Activated CD8-positive, alpha-beta memory T cell treated with anti-CD3 and anti-CD28 coated beads for 1 hour (primary cell): ENCODE results near the gene STK32A.

Experiments used
- DNase-seq, 2 donors: peaks; one replicate each; pipeline ENCODE4 v3.0.0-alpha.2; 2020; ENCODE audit warnings: low read depth in 1 of 2; ENCODE audit errors: extremely low read depth in 1 of 2

Gene STK32A

DNA sequence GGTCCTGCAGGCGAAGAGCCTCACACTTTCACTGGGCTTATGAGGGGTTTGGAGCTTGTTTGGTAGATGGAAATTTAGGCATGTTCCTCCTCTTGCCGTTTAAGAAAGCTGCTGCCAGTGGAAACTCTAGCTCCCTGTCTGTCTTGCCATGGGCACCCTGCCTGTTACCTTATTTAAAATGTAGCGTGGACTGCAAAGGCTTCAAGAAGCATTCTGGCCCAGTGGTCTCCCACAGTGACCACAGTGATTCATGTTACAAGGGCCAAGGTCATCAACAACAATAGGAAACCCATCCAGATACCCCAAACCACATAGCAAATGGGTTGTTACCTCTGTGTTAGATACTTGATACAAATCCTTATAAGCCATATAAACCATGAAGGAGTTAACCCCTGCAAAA, 178.4 kb downstream of the STK32A start:
- DNase-seq = no peak

DNA sequence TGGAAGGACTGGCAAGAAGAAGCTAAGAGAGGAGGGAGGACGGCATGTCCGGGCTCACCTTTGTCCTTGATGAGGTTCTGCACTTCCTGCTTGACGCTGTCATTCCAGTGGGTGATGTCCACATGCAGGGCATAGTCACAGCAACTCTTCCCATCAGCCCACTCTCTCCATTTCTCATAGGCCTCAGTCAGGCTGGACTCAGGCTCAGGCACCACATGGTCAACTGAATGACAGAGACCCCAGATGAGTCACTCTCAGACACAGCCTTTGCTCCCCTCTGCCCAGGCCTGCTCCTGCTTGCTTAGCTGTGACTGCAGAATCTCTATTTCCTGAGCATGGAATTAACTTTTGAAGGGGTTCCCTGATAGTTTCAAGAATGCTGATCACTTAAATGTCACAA, 180.8 kb downstream of the STK32A start:
- no peak for DNase-seq

DNA sequence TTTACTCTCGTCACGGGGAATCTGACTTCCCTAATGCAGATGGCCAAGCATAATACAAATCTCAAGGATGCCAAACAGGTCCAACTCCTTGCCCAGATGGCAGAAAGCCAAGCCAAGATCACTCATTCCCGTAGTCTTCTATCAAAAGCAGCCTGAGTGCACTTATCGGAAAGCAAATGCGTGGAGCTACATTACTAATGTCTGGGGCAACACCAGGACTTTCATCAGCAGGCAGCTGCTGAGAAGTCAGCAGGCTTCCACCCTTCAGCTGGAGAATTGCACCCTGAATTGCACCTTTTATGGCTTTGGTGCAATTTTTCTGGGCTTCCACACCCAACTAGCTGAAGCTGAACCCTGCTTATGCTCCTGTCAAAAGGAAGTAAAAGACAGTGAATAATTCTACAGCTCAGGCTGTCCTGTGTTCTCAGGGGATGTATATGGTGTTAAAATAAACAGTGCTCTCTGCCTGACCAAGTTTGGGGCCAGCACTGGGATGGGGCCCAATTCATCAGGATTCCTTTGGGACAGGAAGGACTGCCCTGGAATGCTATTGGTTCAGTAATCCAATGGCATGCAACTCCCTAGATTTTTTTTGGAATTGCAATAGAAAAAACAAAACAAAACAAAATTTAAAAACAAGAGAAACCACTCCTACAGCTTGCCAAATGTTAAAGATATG, 182.4 kb downstream of the STK32A start:
- no peak for DNase-seq

DNA sequence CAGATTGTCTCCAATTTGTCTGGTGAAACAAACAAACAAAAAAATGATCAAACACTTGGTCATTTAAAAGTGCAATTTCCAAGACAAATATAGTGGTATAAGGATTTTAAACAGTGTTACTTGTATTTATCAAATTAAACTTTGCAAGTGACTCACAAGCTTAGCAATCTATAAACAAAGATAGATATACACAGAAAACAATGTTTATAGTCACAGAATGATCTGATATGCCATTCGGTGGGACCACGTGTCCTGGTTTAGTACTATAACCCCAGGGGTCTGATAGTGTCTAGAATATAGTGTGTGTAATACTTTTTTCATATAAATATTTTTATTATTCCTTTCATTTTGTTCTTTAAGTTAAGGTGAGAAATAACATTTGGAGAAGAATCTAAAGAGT, 183.8 kb downstream of the STK32A start:
- DNase-seq = no peak

DNA sequence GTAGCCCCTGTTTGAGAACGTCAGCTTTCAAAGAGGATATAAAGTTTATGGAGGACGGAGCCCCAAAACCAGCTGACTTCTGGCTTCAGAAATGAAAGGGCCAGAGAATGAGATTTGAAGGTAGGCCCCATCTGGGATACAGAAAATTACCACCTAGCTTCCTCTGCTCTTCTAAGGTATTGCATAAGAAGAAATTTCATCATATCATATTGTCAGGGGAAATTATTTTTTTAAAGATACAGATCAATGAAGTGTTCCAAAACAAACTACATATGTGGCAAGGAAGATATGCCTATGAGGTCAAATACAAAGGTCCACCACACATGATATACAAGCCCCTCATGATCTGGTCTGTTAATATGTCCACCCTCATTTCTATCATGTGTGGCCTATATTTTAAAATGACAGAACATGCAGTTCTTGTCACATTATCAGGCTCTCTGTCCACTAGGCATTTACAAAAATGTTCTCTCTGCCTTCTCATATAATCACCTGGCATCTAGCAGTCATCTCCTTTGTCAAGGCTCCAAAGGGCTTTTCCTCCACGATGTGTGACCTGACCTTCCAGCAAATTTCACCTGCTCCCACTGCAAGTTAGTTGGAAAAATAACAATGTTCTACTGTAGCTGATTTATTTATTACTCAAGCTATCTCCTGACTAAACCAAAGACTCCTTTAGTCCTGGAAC, 192.0 kb downstream of the STK32A start:
- DNase-seq = no peak

DNA sequence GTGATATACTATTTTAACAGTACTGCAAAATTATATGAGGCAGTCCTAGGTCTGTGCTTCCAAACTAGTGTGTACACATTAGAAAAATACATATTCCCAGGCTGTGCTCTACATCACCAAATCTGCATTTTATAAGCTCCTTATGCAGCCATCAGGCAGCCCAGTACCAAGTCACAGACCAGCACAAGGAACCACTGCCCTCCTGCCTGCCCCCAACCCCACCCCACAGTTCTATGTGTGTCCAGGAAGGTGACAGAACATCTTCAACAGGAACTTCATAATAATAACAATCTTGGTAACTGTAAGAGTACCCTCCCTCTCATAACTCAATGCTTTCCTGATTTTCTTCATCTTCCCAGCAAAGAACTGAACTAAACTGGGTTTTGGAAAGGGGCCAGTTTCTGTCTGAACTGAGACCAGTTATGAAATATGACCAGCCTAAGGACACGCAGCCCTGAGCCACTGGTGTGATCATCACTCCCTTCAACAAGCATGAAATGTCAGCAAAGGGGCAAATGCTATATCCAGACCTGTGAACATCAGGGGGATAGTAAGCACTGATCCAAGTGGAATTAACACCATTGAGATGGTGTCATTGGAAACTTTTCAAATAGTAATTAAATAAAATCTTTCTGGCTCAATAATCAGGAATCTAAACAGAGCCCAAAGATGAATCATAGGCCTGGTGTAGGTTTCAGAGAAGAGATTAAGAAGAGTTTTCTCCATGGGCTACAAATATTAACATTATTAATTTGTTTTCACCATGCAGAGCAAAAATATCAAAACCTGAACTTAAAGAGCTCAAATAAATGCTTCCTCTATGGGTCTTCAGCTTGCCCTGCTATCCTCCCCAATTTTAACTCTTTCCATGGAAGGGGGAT, 192.9 kb downstream of the STK32A start:
- DNase-seq = no peak

DNA sequence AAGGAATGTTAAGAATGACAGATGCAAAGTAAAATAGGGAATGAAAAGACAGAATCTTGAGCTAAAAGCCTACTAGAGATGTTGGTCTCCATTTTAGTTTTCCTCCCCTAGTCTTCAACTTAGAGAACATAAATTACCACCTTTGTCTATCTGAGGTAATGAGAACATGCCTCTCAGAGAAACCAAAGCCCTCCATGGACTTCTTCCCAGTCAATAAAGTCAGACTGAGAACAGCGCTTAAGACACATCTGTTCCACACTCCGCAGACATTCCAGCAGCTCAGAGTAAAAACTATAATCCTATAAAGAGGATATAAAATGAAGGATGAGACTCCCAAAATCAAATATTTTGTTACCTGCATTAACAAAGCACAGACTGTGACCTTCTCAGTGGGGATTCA, 195.8 kb downstream of the STK32A start:
- DNase-seq = no peak

DNA sequence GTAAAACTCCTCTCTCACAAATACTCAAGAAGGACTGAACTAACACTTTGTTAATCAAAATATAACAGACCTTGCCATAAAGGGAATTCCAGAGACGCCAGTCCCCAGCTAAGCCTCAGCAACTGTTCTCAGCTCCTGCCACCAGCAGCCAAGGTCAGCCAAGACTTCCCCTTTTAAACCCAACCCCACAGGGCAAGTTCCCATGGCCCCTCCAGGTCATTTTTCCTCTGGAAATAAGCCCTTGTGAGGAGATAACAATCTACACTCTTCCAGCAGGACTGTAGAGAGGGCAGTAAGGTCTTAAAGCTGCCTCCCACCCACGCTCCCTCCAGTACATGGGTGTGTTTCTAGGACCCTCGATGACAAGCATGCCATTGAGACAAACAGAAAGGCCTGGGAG, 196.8 kb downstream of the STK32A start:
- no peak for DNase-seq

DNA sequence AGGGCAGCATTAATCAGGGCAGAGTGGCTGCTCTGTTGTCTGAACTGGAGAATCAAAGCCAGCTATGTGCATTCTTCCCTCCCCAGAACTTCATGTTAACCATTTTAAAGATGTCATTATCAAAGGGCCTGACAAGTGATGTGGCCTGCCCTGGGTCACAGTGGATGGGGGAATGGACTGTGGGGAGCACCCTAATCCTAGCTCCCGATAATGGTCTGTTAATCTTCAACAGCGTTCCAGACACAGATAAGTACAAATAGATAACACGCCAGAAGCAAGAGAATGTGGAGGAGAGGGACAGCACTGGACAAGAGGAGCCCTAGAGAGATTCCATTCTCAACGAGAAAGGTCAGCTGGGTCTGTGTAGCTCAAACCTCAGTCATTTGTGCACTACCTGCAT, 197.5 kb downstream of the STK32A start:
- DNase-seq = no peak

DNA sequence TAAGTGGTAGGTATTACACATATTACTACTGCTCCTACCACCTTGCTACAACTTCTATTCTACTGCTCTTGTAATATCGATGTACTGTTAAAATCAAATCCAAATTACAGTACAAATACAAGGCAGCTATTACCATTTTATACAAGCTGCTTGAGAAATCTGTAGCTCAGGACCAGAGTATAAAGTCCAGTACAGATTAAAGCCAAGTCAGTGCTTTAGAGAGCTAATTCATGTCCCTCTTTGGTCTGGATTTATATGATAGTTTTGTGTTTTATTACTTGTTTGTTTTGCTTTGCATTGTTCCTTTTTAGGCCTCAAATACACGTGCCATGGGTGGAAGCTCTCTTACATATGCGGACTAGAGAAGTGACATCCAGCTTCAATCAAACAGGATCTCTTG, 199.2 kb downstream of the STK32A start:
- no peak for DNase-seq

DNA sequence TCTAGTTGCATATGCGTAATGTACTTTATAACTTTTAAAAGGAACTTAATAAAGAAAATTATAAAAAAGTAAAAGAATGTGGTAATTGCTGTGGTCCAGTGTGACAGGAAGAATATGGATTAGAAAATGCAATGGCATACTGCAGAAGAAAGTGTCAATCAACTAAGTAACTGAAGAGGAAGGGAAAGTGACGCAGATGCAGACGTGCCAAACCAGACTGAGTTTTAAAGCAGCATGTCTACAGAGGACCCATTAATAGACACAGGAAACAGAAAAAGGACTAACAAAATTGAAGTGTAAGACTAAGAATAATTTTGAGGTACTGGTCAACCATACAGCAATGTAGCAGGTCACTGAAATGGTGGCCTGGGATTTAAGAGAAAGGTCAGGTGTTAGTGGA, 201.8 kb downstream of the STK32A start:
- DNase-seq = no peak

DNA sequence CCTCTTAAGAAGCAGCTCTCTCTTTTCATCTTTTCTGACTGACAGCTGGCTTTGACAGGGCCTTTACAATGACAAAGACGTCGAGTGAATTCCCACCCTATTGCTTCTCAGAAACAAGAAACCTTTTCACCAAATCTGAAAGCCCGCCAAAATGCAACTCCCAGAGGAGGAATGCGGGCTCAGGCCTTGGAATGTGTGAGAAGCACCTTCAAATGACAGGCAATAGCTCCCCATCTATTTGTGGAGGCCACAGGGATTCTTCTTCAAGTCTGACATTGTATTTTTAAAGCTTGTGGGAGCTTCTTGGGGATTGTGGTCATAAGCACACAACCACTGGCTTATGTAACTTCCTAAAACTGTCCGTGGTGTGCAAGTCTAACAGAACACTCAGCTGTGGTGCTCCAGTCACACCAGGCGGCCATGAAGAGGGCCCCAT, 202.4 kb downstream of the STK32A start:
- DNase-seq = no peak
